HepG2 (cell line): ENCODE data around the gene NAT14. TPM values are rescaled to one million over a fixed set of nuclear protein-coding genes. Genes with fewer than 3 reads are reported as not detected.
A peak's percentile ranks its signal among the peaks of the same experiment; 100 is the strongest.

Source experiments
- ATAC-seq: fragments of 200-7000 bp; cut with Tn5 transposase; 3 replicates; pipeline ENCODE4 v1.9.1; 2020; ENCODE audit warnings: mild to moderate bottlenecking, moderate library complexity
- BruUV-seq: library from RNA; stranded (reverse); fragments of 400-500 nt; replicated peaks from 2 replicates; lab custom pipeline; 2021; lab: Mats Ljungman, UMichigan
- CTCF ChIA-PET: fragments of 300-600 bp; formaldehyde crosslinking; extraction: SDS; loops from one replicate; lab custom pipeline; 2021; ENCODE audit warnings: low total read pairs, inconsistent platforms, low intra/inter-chr PET ratio; lab: Yijun Ruan, JAX
- POLR2A ChIA-PET: fragments of 350-600 bp; sonication (Branson Sonifier 250); formaldehyde crosslinking; loops from one replicate; lab custom pipeline; 2020; ENCODE audit warnings: antibody characterized with exemption, inconsistent platforms; lab: Yijun Ruan, JAX
- DNase-seq: peaks from one replicate; pipeline ENCODE4 v3.0.0-alpha.2; 2015; ENCODE audit warnings: low spot score
- FAIRE-seq: peaks from 3 replicates; lab custom pipeline; 2011; peaks lifted over from hg19 to GRCh38; lab: Jason Lieb, UNC
- H2AFZ ChIP-seq: one replicate; pipeline ENCODE4 v1.6.1; 2011; ENCODE audit warnings: low read length, inconsistent platforms
- H3K27ac ChIP-seq: fragments of 300-600 bp; 3 replicates; pipeline ENCODE4 v1.8.0; 2011; ENCODE audit warnings: mixed run types, mild to moderate bottlenecking, mixed read lengths, low read length, inconsistent platforms; ENCODE audit not compliant: insufficient read depth; ENCODE audit errors: extremely low read length
- H3K27me3 ChIP-seq, 2 experiments: fragments of 200-600 bp in 1 of 2; 2 replicates in 1 of 2; 3 replicates in 1 of 2; pipeline versions ENCODE4 v1.6.0 to v1.8.0; 2011; ENCODE audit warnings: low read length in 2 of 2, mild to moderate bottlenecking in 2 of 2, moderate library complexity in 2 of 2, inconsistent platforms in 1 of 2; ENCODE audit not compliant: insufficient read depth in 2 of 2, control insufficient read depth in 1 of 2
- H3K36me3 ChIP-seq, 2 experiments: fragments of 200-600 bp in 1 of 2; replicated peaks in 1 of 2; 2 replicates in 1 of 2; 3 replicates in 1 of 2; pipeline versions ENCODE4 v1.5.1 to v1.8.0; 2011; ENCODE audit warnings: low read length in 2 of 2, inconsistent platforms in 1 of 2; ENCODE audit not compliant: insufficient read depth in 2 of 2, control insufficient read depth in 1 of 2
- H3K4me1 ChIP-seq: 2 replicates; pipeline ENCODE4 v1.5.1; 2012; ENCODE audit warnings: low read length, inconsistent platforms; ENCODE audit not compliant: insufficient read depth
- H3K4me2 ChIP-seq: 2 replicates; pipeline ENCODE4 v1.6.0; 2011; ENCODE audit warnings: low read depth, low read length, inconsistent platforms
- H3K4me3 ChIP-seq, 3 experiments: fragments of 200-600 bp in 1 of 3; sonication (generic), shearing (Covaris generic) in 1 of 3; replicated peaks in 1 of 3; 2 replicates each; pipeline ENCODE4 v1.5.1; 2011 to 2016; ENCODE audit warnings: low read length in 3 of 3, inconsistent platforms in 2 of 3, low read depth in 2 of 3, mild to moderate bottlenecking in 2 of 3, control low read depth in 1 of 3, mixed read lengths in 1 of 3; ENCODE audit not compliant: insufficient read depth in 1 of 3
- H3K79me2 ChIP-seq: one replicate; pipeline ENCODE4 v1.6.1; 2011; ENCODE audit warnings: low read length, inconsistent platforms; ENCODE audit not compliant: insufficient read depth
- H3K9ac ChIP-seq: 2 replicates; pipeline ENCODE4 v1.6.0; 2011; ENCODE audit warnings: mild to moderate bottlenecking, low read depth, low read length, inconsistent platforms; ENCODE audit not compliant: insufficient read depth
- H3K9me3 ChIP-seq: 2 replicates; pipeline ENCODE4 v1.5.1; 2012; ENCODE audit warnings: mild to moderate bottlenecking, low read length
- H4K20me1 ChIP-seq: 2 replicates; pipeline ENCODE4 v1.6.0; 2011; ENCODE audit warnings: inconsistent platforms, mild to moderate bottlenecking, low read length, moderate library complexity; ENCODE audit not compliant: insufficient read depth
- BRD4 ChIP-seq: sonication (generic); formaldehyde crosslinking; IDR thresholded peaks from 2 replicates; pipeline ENCODE4 v1.4.0; 2020; ENCODE audit warnings: missing genetic modification reagents
- GZF1 ChIP-seq: sonication (generic); formaldehyde crosslinking; IDR thresholded peaks from 2 replicates; pipeline ENCODE4 v1.5.1; 2020; ENCODE audit warnings: mild to moderate bottlenecking, missing genetic modification reagents
- IKZF4 ChIP-seq: sonication (generic); formaldehyde crosslinking; IDR thresholded peaks from 2 replicates; pipeline ENCODE4 v1.5.1; 2020; ENCODE audit warnings: borderline replicate concordance, mild to moderate bottlenecking, low read depth, missing genetic modification reagents; ENCODE audit errors: not compliant biosample characterization
- KDM5B ChIP-seq: sonication (generic); formaldehyde crosslinking; IDR thresholded peaks from 2 replicates; pipeline ENCODE4 v1.4.0; 2020; ENCODE audit warnings: missing genetic modification reagents, mild to moderate bottlenecking, borderline replicate concordance
- MTA1 ChIP-seq: sonication (generic); formaldehyde crosslinking; IDR thresholded peaks from 2 replicates; pipeline ENCODE4 v1.4.0; 2020; ENCODE audit warnings: missing genetic modification reagents, mild to moderate bottlenecking, borderline replicate concordance
- PRMT3 ChIP-seq: sonication (generic); formaldehyde crosslinking; IDR thresholded peaks from 2 replicates; pipeline ENCODE4 v1.8.1; 2022; ENCODE audit warnings: low read depth, mild to moderate bottlenecking, moderate library complexity, missing genetic modification reagents, borderline replicate concordance
- SAP130 ChIP-seq: IDR thresholded peaks from 2 replicates; pipeline ENCODE4 v1.6.1; 2016; ENCODE audit warnings: low read depth
- SMAD1 ChIP-seq: sonication (generic); formaldehyde crosslinking; IDR thresholded peaks from 2 replicates; pipeline ENCODE4 v1.4.0; 2020; ENCODE audit warnings: missing genetic modification reagents, low read depth, mild to moderate bottlenecking, borderline replicate concordance
- TEAD2 ChIP-seq: sonication (generic); formaldehyde crosslinking; IDR thresholded peaks from 2 replicates; pipeline ENCODE4 v1.9.0; 2021; ENCODE audit warnings: missing genetic modification reagents
- UBTF ChIP-seq: sonication (generic); formaldehyde crosslinking; IDR thresholded peaks from 2 replicates; pipeline ENCODE4 v1.4.0; 2020; ENCODE audit warnings: mild to moderate bottlenecking, missing genetic modification reagents
- ZFY ChIP-seq: sonication (generic); formaldehyde crosslinking; IDR thresholded peaks from 2 replicates; pipeline ENCODE4 v1.4.0; 2020; ENCODE audit warnings: missing genetic modification reagents
- ZHX2 ChIP-seq, 2 experiments: sonication (generic) in 1 of 2; formaldehyde crosslinking in 1 of 2; IDR thresholded peaks; 2 replicates each; pipeline versions ENCODE4 v1.6.1 to v1.9.0; 2014 to 2022; ENCODE audit warnings: antibody characterized with exemption in 1 of 2, borderline replicate concordance in 1 of 2, inconsistent platforms in 1 of 2, low read depth in 1 of 2, missing genetic modification reagents in 1 of 2
- ZNF329 ChIP-seq: sonication (generic); formaldehyde crosslinking; IDR thresholded peaks from 2 replicates; pipeline ENCODE4 v1.9.0; 2021; ENCODE audit warnings: low read depth, mild to moderate bottlenecking, missing genetic modification reagents
- ZNF674 ChIP-seq: sonication (generic); formaldehyde crosslinking; IDR thresholded peaks from 2 replicates; pipeline ENCODE4 v1.5.0; 2020; ENCODE audit warnings: low read depth, mild to moderate bottlenecking, missing genetic modification reagents
- ZSCAN31 ChIP-seq: sonication (generic); formaldehyde crosslinking; IDR thresholded peaks from 2 replicates; pipeline ENCODE4 v1.5.0; 2020; ENCODE audit warnings: low read depth, mild to moderate bottlenecking, missing genetic modification reagents
- WGBS: methylation state at CpG from one replicate; pipeline ENCODE4 v1.1.6; 2017; ENCODE audit warnings: low lambda C conversion rate; 5-methylcytosine and 5-hydroxymethylcytosine counted together
- in situ Hi-C: cut with HindIII; loops from 2 replicates; pipeline ENCODE4 v1.10.0; 2017; ENCODE audit warnings: low pct_unique_long_range_greater_than_20kb; ENCODE audit not compliant: extremely low pct_ligation_motif_present
- intact Hi-C: fragments of 100-400 bp; cut with micrococcal nuclease; formaldehyde crosslinking; loops from one replicate; pipeline ENCODE4 v1.10.0; 2022; ENCODE audit not compliant: unreplicated experiment
- polyA plus RNA-seq, 8 experiments: library from polyadenylated mRNA; depleted of rRNA in 3 of 8; stranded (reverse) in 7 of 8; unstranded in 1 of 8; fragments of >200 nt; fragmentation: Illumina TruSeq in 4 of 8; extraction: Trizol in 4 of 8; gene quantifications; 2 replicates each; pipeline versions ENCODE4 v1.2.1 to v1.2.3, GENCODE V29; 2011 to 2016; ENCODE audit warnings: low read depth in 4 of 8, missing spikeins in 1 of 8, mixed read lengths in 1 of 8; ENCODE audit not compliant: insufficient read depth in 1 of 8
- total RNA-seq, 5 experiments: library from RNA; depleted of rRNA; stranded (reverse); fragments of >200 nt; fragmentation: Illumina TruSeq; extraction: Trizol; gene quantifications; 2 replicates each; pipeline ENCODE4 v1.2.3, GENCODE V29; 2016; ENCODE audit warnings: low read depth in 1 of 5

Gene NAT14
- total and polyA plus RNA-seq, 2 of the 13 experiments (the other 11 are each of a cell fraction or from before 2014, with no cell fraction given) = 20.7 to 22.3 TPM

GRCh38 chr19:55461259-55461973 lies 23.6 kb upstream of the NAT14 start, which contains the start of gene ISOC2:
Gene ISOC2 (minus strand): TSS chr19:55461642. CDS start chr19:55456486, 5,156 bp downstream.
- Histone ChIP-seq H3K4me3 (peak within 1 kb of the TSS; percentile 60 to 81 (median 67)), H3K36me3 (peaks cover 1 to 4% of the 10 kb centered on the region in 2 experiments; a peak in 3 of 5 replicates), H3K79me2 (peaks cover 20% of the 10 kb centered on the region), H2AFZ (no peak within 1 kb of the TSS), H3K4me2 (peak within 1 kb of the TSS; percentile 100), H3K4me1 (peaks cover 58% of the 10 kb centered on the region), H3K27me3 (no peaks in the 10 kb centered on the region), H3K9ac (peak within 1 kb of the TSS; percentile 87), H3K9me3 (no peaks in the 10 kb centered on the region), H4K20me1 (no peaks in the 10 kb centered on the region; the same call in 1 of the 2 replicates), H3K27ac (peak within 1 kb of the TSS; percentile 93)
- ChIA-PET POLR2A (interaction anchor here (0.5 to 2.6 kb wide), 31 partner anchors 8 to 344 kb away, joined by 3 to 29 read pairs (median 4); partner anchors contain the start of genes CCDC106, FIZ1, HSPBP1 and KMT5C), CTCF (no interaction called here)
- BruUV-seq = no TSS peak
- peak; percentile 97 for FAIRE-seq
- in situ Hi-C loops (no loop called here), intact Hi-C loops (no loop called here)
- WGBS = 0% methylated on average over 14 of the region's 54 CpGs
- peak; percentile 98 for DNase-seq
- peak; percentile 93 for ATAC-seq
- TF ChIP-seq ZNF329 (CRISPR knock-in tag) (no peak), ZHX2 (IDR thresholded peaks at IDR 0.05; ENCODE audit: low read depth) (no peak), ZHX2 (CRISPR knock-in tag; IDR thresholded peaks at IDR 0.05; ENCODE audit: borderline replicate concordance) (0 out of 2 replicates have a peak, but pooled peaks have one; percentile 62), ZNF674 (CRISPR knock-in tag) (no peak), SMAD1 (CRISPR knock-in tag) (0 out of 2 replicates have a peak, but pooled peaks have one; percentile 27), GZF1 (CRISPR knock-in tag) (no peak), UBTF (peak; percentile 80), MTA1 (CRISPR knock-in tag) (peak; percentile 40; the same call in 1 of the 2 replicates), ZSCAN31 (no peak; the same call in 1 of the 2 replicates), PRMT3 (CRISPR knock-in tag) (no peak), TEAD2 (CRISPR knock-in tag) (no peak), SAP130 (peak; percentile 80), BRD4 (CRISPR knock-in tag) (peak; percentile 49; the same call in 1 of the 2 replicates), ZFY (CRISPR knock-in tag) (peak; percentile 81), KDM5B (CRISPR knock-in tag) (peak; percentile 42; the same call in 1 of the 2 replicates), IKZF4 (CRISPR knock-in tag) (peak; percentile 9)
